HG02852 (cell line): ENCODE measurements around the gene DPYD.

ENCODE experiments used
- ATAC-seq: cut with Tn5 transposase; IDR thresholded peaks from one replicate; pipeline ENCODE4 v1.9.1; 2021; ENCODE audit warnings: mild to moderate bottlenecking, moderate library complexity; ENCODE audit not compliant: unreplicated experiment

DPYD gene

GRCh38 chr1:97560714-97561113 lies 360.1 kb downstream of the DPYD start:
- ATAC-seq, result no peak

- ATAC-seq, result no peak
Observed at GRCh38 chr1:97553971-97554370, 366.9 kb downstream of the DPYD start.

GRCh38 chr1:97551113-97551512 lies 369.7 kb downstream of the DPYD start:
- ATAC-seq, result no peak

- ATAC-seq, result no peak
Observed at GRCh38 chr1:97545446-97545845, 375.4 kb downstream of the DPYD start.

GRCh38 chr1:97540346-97540888 lies 380.4 kb downstream of the DPYD start:
- ATAC-seq, result no peak

- ATAC-seq, result no peak
Observed at GRCh38 chr1:97538113-97538512, 382.7 kb downstream of the DPYD start.

GRCh38 chr1:97533358-97533757 lies 387.5 kb downstream of the DPYD start:
- ATAC-seq, result no peak

- ATAC-seq, result no peak
Observed at GRCh38 chr1:97529600-97529999, 391.2 kb downstream of the DPYD start.

GRCh38 chr1:97524211-97524610 lies 396.6 kb downstream of the DPYD start:
- ATAC-seq, result no peak

- ATAC-seq, result no peak
Observed at GRCh38 chr1:97516588-97516987, 404.2 kb downstream of the DPYD start.

- ATAC-seq, result no peak
Observed at GRCh38 chr1:97508653-97509218, 412.1 kb downstream of the DPYD start.

GRCh38 chr1:97507863-97508262 lies 413.0 kb downstream of the DPYD start:
- no peak for ATAC-seq

GRCh38 chr1:97506368-97506767 lies 414.5 kb downstream of the DPYD start:
- no peak for ATAC-seq

GRCh38 chr1:97505816-97506215 lies 415.0 kb downstream of the DPYD start:
- peak; percentile 83 for ATAC-seq

- no peak for ATAC-seq
Observed at GRCh38 chr1:97505289-97505688, 415.5 kb downstream of the DPYD start.

- no peak for ATAC-seq
Observed at GRCh38 chr1:97502360-97502759, 418.5 kb downstream of the DPYD start.

GRCh38 chr1:97501628-97502027 lies 419.2 kb downstream of the DPYD start:
- ATAC-seq, result no peak

GRCh38 chr1:97500760-97501159 lies 420.1 kb downstream of the DPYD start:
- no peak for ATAC-seq

GRCh38 chr1:97499667-97500066 lies 421.2 kb downstream of the DPYD start:
- ATAC-seq, result no peak

GRCh38 chr1:97489834-97490233 lies 431.0 kb downstream of the DPYD start:
- ATAC-seq, result no peak

- ATAC-seq, result no peak
Observed at GRCh38 chr1:97488530-97488929, 432.3 kb downstream of the DPYD start.

- no peak for ATAC-seq
Observed at GRCh38 chr1:97482022-97482421, 438.8 kb downstream of the DPYD start.

- no peak for ATAC-seq
Observed at GRCh38 chr1:97467445-97467844, 453.4 kb downstream of the DPYD start.
